ENCODE results near the gene C14orf132.

C14orf132 gene

DNA sequence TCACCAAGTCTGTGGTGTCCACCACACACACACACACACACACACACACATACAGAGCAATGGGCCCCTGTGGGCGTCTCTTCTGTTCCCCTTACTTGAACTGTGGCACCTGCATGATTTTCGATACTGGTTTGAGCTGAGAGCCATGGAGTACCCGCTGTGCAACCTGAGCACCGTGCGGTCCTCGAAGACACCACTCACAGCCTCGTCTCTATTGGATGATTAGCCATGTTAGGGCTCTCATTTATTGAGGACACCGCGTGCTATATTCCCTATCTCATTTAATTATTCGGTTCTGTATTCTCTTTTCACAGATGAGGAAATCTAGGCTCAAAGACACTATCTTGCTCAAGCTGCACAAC is 623 bp upstream of the C14orf132 start:
- TF ChIP-seq, protein P1, sequence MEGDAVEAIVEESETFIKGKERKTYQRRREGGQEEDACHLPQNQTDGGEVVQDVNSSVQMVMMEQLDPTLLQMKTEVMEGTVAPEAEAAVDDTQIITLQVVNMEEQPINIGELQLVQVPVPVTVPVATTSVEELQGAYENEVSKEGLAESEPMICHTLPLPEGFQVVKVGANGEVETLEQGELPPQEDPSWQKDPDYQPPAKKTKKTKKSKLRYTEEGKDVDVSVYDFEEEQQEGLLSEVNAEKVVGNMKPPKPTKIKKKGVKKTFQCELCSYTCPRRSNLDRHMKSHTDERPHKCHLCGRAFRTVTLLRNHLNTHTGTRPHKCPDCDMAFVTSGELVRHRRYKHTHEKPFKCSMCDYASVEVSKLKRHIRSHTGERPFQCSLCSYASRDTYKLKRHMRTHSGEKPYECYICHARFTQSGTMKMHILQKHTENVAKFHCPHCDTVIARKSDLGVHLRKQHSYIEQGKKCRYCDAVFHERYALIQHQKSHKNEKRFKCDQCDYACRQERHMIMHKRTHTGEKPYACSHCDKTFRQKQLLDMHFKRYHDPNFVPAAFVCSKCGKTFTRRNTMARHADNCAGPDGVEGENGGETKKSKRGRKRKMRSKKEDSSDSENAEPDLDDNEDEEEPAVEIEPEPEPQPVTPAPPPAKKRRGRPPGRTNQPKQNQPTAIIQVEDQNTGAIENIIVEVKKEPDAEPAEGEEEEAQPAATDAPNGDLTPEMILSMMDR (IDR thresholded peaks at IDR 0.05; ENCODE audit: borderline replicate concordance, extremely low read depth, low read length, poor library complexity, severe bottlenecking): no peak
- TF ChIP-seq EZH2 (IDR thresholded peaks at IDR 0.05; ENCODE audit: borderline replicate concordance, low read depth, low read length, severe bottlenecking): no peak
- Histone ChIP-seq H3K9me3 (ENCODE audit: insufficient read depth, low read length, severe bottlenecking) (no peaks in the 10 kb centered on the region), H2AFZ (ENCODE audit: low read depth, low read length) (no peak overlapping the region), H3K27me3 (ENCODE audit: insufficient read depth, low read length, poor library complexity) (no peaks in the 10 kb centered on the region), H3K27ac (ENCODE audit: low read length) (no peak overlapping the region), H4K20me1 (ENCODE audit: insufficient read depth, low read length) (no peaks in the 10 kb centered on the region), H3K4me1 (ENCODE audit: insufficient read depth, low read length) (no peaks in the 10 kb centered on the region), H3K4me3 (ENCODE audit: low read depth in 1 of 2, low read length in 2 of 2) (no peak overlapping the region), H3K9ac (ENCODE audit: low read depth, low read length) (no peak overlapping the region), H3K79me2 (ENCODE audit: insufficient read depth, low read length) (no peaks in the 10 kb centered on the region), H3K4me2 (ENCODE audit: insufficient read depth, low read length) (no peak overlapping the region), H3K36me3 (ENCODE audit: insufficient read depth, low read length) (no peaks in the 10 kb centered on the region)
- ATAC-seq (ENCODE audit: insufficient read depth, low read depth) (no peak), DNase-seq (no peak)

DNA sequence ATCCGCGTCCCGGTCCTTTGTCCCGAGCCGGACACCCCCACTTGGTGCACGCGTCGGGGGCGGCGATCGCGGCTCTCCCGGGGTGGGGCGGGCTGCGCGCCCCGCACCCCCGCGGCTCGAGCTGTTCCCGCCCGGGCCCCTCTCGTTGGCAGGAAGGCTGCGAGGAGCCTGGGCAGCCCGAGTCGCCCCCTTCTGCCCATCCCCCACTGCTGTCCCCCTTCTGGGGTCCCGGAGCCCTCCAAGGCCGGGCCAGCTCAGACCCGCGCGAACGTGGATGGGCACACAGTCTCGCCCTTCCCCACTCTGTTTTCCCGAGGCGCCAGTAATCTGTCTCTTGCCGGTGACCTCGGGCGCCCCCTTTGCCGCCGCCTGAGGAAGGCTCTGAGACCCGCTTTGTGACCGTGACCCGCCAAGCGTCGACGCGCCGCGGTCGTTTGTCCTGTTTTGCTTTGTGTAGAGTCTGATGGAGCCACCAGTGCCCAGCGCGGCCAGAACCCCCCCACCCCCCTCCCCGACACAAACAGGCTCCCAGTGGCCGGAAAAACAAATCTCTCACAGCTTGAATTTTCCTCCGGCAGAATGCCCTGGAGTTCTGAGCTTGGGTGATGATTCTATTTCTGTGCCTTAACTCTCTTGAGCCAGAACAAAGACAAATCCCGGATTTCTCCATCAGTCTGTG is 610 bp downstream of the C14orf132 start:
- H3K4me2 ChIP-seq (ENCODE audit: insufficient read depth, low read length): no peak overlapping the region
- no peak overlapping the region for H3K9ac ChIP-seq (ENCODE audit: low read depth, low read length)
- H3K27me3 ChIP-seq (ENCODE audit: insufficient read depth, low read length, poor library complexity): no peaks in the 10 kb centered on the region
- DNase-seq (no peak), ATAC-seq (ENCODE audit: insufficient read depth, low read depth) (no peak)
- TF ChIP-seq, protein P1 (IDR thresholded peaks at IDR 0.05; ENCODE audit: borderline replicate concordance, extremely low read depth, low read length, poor library complexity, severe bottlenecking): no peak
- H3K4me1 ChIP-seq (ENCODE audit: insufficient read depth, low read length): no peaks in the 10 kb centered on the region
- no peaks in the 10 kb centered on the region for H3K9me3 ChIP-seq (ENCODE audit: insufficient read depth, low read length, severe bottlenecking)
- H3K79me2 ChIP-seq (ENCODE audit: insufficient read depth, low read length): no peaks in the 10 kb centered on the region
- H3K36me3 ChIP-seq (ENCODE audit: insufficient read depth, low read length): no peaks in the 10 kb centered on the region
- no peak overlapping the region for H2AFZ ChIP-seq (ENCODE audit: low read depth, low read length)
- no peak overlapping the region for H3K4me3 ChIP-seq (ENCODE audit: low read depth in 1 of 2, low read length in 2 of 2)
- H4K20me1 ChIP-seq (ENCODE audit: insufficient read depth, low read length): no peaks in the 10 kb centered on the region
- no peak overlapping the region for H3K27ac ChIP-seq (ENCODE audit: low read length)

DNA sequence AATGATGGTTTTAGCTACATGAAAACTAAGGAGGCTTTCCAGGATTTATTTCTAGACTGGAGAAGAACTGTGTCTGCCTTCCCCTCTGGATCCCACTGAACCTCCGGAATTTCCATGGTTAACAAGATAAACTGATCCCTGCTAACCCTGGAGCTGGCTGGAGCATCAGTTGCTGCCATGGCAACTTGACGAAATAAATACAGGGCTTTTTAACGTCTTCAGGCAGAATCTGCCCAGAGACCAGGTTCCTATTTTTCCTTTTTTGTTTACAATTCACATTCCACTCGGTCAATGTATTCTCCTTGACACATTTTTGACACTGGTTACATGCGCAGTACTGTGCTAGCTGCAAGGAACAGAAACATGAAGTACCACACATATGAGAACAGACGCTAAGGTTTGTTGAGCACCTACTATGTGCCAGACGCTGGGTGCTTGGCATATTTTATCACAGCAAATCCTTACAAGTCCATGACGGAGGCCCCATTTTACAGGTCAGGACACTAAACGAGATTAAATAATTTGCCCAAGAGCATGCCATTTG is 1.7 kb downstream of the C14orf132 start:
- Histone ChIP-seq H3K4me3 (ENCODE audit: low read depth in 1 of 2, low read length in 2 of 2) (no peak overlapping the region), H3K4me1 (ENCODE audit: insufficient read depth, low read length) (no peaks in the 10 kb centered on the region), H3K27me3 (ENCODE audit: insufficient read depth, low read length, poor library complexity) (no peaks in the 10 kb centered on the region), H3K27ac (ENCODE audit: low read length) (no peak overlapping the region), H3K79me2 (ENCODE audit: insufficient read depth, low read length) (no peaks in the 10 kb centered on the region), H2AFZ (ENCODE audit: low read depth, low read length) (no peak overlapping the region), H3K9me3 (ENCODE audit: insufficient read depth, low read length, severe bottlenecking) (no peaks in the 10 kb centered on the region), H3K9ac (ENCODE audit: low read depth, low read length) (no peak overlapping the region), H3K4me2 (ENCODE audit: insufficient read depth, low read length) (no peak overlapping the region), H3K36me3 (ENCODE audit: insufficient read depth, low read length) (no peaks in the 10 kb centered on the region), H4K20me1 (ENCODE audit: insufficient read depth, low read length) (no peaks in the 10 kb centered on the region)
- ATAC-seq (ENCODE audit: insufficient read depth, low read depth): no peak
- TF ChIP-seq, protein P1 (IDR thresholded peaks at IDR 0.05; ENCODE audit: borderline replicate concordance, extremely low read depth, low read length, poor library complexity, severe bottlenecking): no peak
- TF ChIP-seq EZH2 (IDR thresholded peaks at IDR 0.05; ENCODE audit: borderline replicate concordance, low read depth, low read length, severe bottlenecking): no peak
- DNase-seq: no peak
